Nephron progenitor cell (in vitro differentiated cells): Measurements from ENCODE around the gene DGKB.
"Not testable (repeated sequence)": the region's sequence is repeated elsewhere in the genome, so short reads cannot be mapped to it uniquely, and the experiment has no call there.

Experiments used
- DNase-seq: peaks from one replicate; pipeline ENCODE4 v3.0.0; 2021
- H3K27ac Mint-ChIP-seq: 2 replicates; pipeline ENCODE4 v1.8.0; 2021; ENCODE audit warnings: mild to moderate bottlenecking, moderate library complexity, mixed read lengths
- H3K27me3 Mint-ChIP-seq: 2 replicates; pipeline ENCODE4 v1.8.0; 2021; ENCODE audit warnings: mild to moderate bottlenecking, low read depth, mixed read lengths; ENCODE audit not compliant: poor library complexity
- H3K36me3 Mint-ChIP-seq: 2 replicates; pipeline ENCODE4 v1.8.0; 2021; ENCODE audit warnings: low read depth, mixed read lengths
- H3K4me1 Mint-ChIP-seq: 2 replicates; pipeline ENCODE4 v1.8.0; 2021; ENCODE audit warnings: mixed read lengths
- H3K4me3 Mint-ChIP-seq: 2 replicates; pipeline ENCODE4 v1.8.0; 2021; ENCODE audit warnings: mild to moderate bottlenecking, moderate library complexity, mixed read lengths
- H3K9me3 Mint-ChIP-seq: 2 replicates; pipeline ENCODE4 v1.8.0; 2021; ENCODE audit warnings: mild to moderate bottlenecking, moderate library complexity, mixed read lengths
- CTCF ChIP-seq: fragments of 200-600 bp; sonication (generic); IDR thresholded peaks from 2 replicates; pipeline ENCODE4 v1.5.0; 2021; ENCODE audit warnings: antibody characterized with exemption

Gene DGKB

DNA sequence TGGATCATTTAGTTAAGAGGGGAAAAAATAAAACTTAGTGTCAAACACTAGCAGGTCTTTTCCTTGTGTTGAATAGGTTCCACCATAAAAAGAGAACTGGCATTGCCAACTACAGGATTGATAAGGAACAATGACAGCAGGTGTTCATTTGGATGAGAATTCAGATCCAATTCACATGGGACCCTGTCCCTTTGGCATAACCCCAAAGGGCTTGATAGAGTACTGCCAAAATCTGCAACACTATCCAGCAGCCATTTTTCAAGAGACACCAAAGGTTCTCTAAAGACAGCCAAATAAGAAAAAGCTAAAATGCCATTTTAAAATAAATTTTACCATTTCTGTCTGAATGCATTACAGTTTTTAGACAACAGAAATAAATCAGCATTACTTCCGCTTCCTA lies 422.3 kb downstream of the DGKB start:
- no peaks in the 10 kb centered on the region for H3K36me3 Mint-ChIP-seq
- no peak overlapping the region for H3K4me3 Mint-ChIP-seq
- no peak overlapping the region for H3K27ac Mint-ChIP-seq
- H3K4me1 Mint-ChIP-seq, result no peaks in the 10 kb centered on the region
- no peaks in the 10 kb centered on the region for H3K9me3 Mint-ChIP-seq
- peaks cover 3% of the 10 kb centered on the region for H3K27me3 Mint-ChIP-seq
- TF ChIP-seq CTCF, result no peak
- DNase-seq, result no peak

GRCh38 chr7:14478834-14479510 lies 423.6 kb downstream of the DGKB start:
- H3K9me3 Mint-ChIP-seq, result peaks cover 4% of the 10 kb centered on the region
- H3K4me3 Mint-ChIP-seq, result no peak overlapping the region
- no peaks in the 10 kb centered on the region for H3K27me3 Mint-ChIP-seq
- H3K27ac Mint-ChIP-seq, result no peak overlapping the region
- no peak for TF ChIP-seq CTCF
- DNase-seq, result no peak
- no peaks in the 10 kb centered on the region for H3K36me3 Mint-ChIP-seq
- no peaks in the 10 kb centered on the region for H3K4me1 Mint-ChIP-seq

DNA sequence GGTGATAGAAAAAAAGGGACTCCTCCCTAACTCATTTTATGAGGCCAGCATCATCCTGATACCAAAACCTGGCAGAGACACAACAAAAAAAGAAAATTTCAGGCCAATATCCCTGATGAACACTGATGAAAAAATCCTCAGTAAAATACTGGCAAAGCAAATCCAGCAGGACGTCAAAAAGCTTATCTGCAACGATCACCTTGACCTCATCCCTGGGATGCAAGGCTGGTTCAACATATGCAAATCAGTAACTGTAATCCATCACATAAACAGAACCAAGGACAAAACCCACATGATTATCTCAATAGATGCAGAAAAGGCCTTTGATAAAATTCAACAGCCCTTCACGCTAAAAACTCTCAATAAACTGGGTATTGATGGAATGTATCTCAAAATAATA lies 440.8 kb downstream of the DGKB start:
- not testable (repeated sequence) for H3K27ac Mint-ChIP-seq, H3K4me3 Mint-ChIP-seq, H3K27me3 Mint-ChIP-seq

DNA sequence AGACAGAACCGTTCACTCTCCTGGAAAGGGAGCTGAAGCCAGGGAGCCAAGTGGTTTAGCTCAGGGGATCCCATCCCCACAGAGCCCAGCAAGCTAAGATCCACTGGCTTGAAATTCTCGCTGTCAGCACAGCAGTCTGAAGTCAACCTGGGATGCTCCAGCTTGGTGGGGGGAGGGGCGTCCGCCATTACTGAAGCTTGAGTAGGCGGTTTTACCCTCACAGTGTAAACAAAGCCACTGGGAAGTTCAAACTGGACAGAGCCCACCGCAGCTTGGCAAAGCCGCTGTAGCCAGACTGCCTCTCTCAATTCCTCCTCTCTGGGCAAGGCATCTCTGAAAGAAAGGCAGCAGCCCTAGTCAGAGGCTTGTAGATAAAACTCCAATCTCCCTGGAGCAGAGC lies 443.7 kb downstream of the DGKB start:
- not testable (repeated sequence) for DNase-seq, H3K4me1 Mint-ChIP-seq, H3K27ac Mint-ChIP-seq

More for the DNA sequence above, 440.8 kb downstream of the DGKB start:
- not testable (repeated sequence) for H3K4me1 Mint-ChIP-seq, DNase-seq, H3K36me3 Mint-ChIP-seq, H3K9me3 Mint-ChIP-seq

DNA sequence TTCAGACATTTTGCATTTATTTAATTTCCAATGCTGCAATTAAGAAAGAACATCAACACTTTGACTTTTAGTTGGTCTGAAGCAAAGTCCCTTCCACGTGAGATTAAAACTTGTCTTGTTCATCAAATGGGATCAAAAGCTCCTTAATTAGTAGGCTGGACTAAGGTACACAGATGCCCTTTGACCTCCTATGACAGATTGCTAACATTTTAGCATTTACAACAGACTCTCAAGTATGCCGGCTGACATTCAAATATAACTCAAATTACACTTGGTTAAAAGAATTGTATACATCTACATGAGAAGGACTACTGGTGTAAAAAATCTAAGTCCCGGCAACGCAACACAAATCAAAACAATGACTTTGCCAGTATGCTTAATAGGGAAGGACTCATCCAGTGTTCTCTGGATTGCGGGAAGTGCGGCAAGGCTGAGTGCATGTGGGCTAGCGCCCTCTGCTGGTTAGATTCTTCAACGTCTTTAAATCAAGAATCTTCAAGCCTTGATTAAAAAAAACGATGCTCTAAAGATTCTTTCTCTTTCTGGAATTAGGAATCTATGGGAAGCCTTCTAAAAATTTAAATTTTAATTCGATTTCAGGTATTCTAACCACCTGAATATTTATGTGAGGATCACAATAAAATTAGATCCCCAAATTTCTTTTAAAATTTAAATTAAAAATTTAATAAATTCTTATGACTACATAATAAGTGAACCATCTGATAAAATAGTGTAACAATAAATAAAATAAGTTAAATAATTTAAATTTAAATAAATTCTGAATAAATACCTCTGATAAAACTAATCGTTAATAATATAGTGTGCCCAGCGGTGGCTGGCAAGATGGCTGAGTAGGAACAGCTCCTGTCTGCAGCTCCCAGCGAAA lies 444.7 kb downstream of the DGKB start:
- Mint-ChIP-seq H3K9me3 (peaks cover 8% of the 10 kb centered on the region), H3K27me3 (no peaks in the 10 kb centered on the region), H3K27ac (no peak overlapping the region), H3K4me1 (peaks cover 5% of the 10 kb centered on the region), H3K4me3 (peak overlapping the region; percentile 60), H3K36me3 (no peaks in the 10 kb centered on the region)
- peak; percentile 94 for TF ChIP-seq CTCF
- DNase-seq, result peak; percentile 73

More for the DNA sequence above, 443.7 kb downstream of the DGKB start:
- H3K9me3 Mint-ChIP-seq, H3K27me3 Mint-ChIP-seq, H3K36me3 Mint-ChIP-seq, H3K4me3 Mint-ChIP-seq: not testable (repeated sequence)

GRCh38 chr7:14449291-14449690 lies 453.3 kb downstream of the DGKB start:
- Mint-ChIP-seq H3K9me3 (no peaks in the 10 kb centered on the region), H3K4me3 (no peak overlapping the region), H3K27me3 (no peaks in the 10 kb centered on the region), H3K36me3 (no peaks in the 10 kb centered on the region), H3K27ac (no peak overlapping the region), H3K4me1 (no peaks in the 10 kb centered on the region)
- DNase-seq, result no peak
- no peak for TF ChIP-seq CTCF
